GM19468 (cell line): ENCODE results near the gene SPOUT1.
A peak's percentile ranks its signal among the peaks of the same experiment; 100 is the strongest.
"Not testable (repeated sequence)": the region's sequence is repeated elsewhere in the genome, so short reads cannot be mapped to it uniquely, and the experiment has no call there.

Experiments
- ATAC-seq: cut with Tn5 transposase; IDR thresholded peaks from one replicate; pipeline ENCODE4 v1.9.1; 2021; ENCODE audit warnings: mild to moderate bottlenecking, moderate library complexity, moderate number of reproducible peaks; ENCODE audit not compliant: unreplicated experiment; ENCODE audit errors: extremely low read depth

Gene SPOUT1

DNA sequence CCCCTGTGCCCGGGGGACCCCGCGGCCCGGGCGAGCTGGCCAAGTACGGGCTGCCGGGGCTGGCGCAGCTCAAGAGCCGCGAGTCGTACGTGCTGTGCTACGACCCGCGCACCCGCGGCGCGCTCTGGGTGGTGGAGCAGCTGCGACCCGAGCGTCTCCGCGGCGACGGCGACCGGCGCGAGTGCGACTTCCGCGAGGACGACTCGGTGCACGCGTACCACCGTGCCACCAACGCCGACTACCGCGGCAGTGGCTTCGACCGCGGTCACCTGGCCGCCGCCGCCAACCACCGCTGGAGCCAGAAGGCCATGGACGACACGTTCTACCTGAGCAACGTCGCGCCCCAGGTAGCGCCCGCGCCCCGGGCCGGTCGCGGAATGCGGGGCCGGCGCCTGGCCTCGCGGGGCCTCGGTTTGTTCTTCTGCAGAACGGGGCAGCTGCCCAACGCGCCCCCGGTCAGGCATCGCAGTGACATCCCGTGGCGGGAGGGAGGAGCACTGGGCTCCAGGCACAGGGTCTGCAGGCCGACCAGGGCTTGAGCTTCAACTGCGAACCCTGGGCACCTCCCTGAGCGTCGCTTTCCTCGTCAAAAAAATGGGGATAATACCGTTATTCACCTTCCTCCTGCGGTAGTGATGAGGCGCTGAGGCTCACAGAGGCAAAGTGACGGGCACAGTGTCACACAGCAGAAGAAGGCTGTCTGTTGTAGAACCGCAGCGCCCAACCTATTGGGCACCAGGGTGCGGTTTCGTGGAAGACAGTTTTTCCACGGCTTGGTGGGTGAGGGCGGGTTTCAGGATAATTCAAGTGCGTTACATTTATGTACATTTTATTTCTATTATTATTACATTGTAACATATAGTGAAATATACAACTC lies 10.5 kb downstream of the SPOUT1 start:
- peak; percentile 1 for ATAC-seq

DNA sequence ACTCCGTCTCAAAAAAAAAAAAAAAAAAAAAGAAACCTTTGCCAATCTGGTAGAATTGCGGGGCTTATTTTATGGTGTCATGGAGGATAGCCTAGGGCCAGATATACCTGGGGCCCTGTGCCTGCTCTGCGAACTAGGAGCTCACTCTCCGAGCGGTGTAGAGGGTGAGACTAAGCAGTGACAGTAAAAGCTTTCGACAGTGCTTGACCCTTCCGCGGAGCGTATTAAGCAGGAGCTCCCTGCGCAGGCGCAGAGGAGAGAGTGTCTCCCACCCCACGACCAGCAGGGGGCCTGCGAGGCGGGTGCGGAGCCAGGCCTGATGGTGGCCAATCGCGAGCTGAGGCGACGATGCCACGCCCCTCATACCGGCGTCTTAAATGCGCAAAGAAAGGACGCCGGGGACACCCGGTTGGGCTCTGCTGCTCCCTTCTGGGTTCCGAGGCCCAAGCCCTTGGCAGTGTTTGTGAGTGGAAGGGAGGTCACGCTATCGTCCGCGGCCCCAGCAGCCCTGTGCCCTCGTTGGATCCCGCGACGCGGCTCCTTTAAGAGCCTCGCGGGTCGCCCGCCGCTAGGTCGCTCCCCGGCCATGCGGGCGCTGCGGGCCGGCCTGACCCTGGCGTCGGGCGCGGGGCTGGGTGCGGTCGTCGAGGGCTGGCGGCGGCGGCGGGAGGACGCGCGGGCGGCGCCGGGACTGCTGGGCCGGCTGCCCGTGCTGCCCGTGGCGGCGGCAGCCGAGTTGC lies 11.3 kb downstream of the SPOUT1 start, which contains the start of gene ENDOG:
Gene ENDOG (plus strand): TSS at position 402 of the 740 bp plus-strand sequence. CDS start 185 bp downstream, at position 587.
- peak; percentile 68 for ATAC-seq

DNA sequence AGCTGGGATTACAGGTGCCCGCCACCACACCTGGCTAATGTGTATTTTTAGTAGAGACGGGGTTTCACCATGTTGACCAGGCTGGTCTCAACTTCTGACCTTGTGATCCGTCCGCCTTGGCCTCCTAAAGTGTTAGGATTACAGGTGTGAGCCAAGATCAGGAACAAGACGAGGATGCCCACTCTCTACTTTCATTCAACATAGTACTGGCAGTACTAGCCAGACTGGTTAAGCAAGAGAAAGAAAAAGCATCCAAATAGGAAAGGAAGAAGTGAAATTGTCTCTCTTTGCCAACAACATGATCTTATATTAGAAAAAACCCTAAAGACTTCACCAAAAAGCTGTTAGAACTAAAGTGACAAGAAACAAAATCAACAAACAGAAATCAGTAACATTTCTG lies 18.7 kb downstream of the SPOUT1 start:
- ATAC-seq: no peak

DNA sequence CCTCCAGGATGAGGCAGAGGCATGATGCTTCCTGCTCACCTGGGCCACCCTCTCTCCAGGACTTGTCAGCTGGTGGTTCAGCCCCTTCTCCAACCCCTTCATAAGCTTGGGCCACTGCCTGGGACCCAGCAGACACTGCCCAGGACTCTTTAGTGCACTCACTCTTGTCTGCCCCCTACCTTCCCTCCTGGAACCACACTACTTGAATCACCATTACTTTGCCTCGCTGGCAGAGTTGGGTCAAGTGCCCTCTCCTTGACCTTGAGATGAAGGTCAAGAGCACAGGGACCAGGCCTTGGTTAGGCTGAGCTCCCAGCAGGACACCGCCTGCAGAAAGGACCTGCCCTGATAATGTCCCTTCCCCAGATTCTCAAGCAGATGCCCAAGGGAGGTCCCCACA lies 19.8 kb downstream of the SPOUT1 start:
- ATAC-seq: no peak

DNA sequence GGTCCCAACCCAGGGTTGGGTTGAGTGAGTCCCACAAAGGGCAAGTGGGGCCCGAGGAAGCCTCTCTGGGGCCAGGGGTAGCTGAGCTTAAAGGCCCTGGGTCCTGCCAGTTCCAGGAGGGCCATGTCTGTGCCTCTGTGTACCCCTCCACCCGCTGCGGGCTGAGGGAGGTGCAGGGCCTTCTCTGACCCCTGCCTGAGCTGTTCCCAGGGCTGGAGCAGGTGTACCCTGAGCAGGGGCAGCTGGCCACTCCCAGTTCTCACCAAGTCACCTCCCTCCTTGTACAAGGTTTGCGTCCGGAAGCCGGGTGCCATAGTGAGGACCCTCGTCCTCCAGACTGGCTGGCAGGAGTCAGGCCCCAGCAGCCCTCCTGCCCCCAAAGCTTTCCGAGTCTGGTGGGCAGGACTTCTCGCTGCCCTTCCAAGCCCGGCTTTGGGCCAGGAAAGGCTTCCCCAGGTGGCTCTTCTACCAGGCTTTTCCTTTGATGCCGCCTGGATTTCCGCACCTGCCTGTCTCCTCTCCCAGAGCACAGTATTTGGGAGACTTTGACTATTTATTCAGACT lies 20.5 kb downstream of the SPOUT1 start:
- ATAC-seq: no peak

DNA sequence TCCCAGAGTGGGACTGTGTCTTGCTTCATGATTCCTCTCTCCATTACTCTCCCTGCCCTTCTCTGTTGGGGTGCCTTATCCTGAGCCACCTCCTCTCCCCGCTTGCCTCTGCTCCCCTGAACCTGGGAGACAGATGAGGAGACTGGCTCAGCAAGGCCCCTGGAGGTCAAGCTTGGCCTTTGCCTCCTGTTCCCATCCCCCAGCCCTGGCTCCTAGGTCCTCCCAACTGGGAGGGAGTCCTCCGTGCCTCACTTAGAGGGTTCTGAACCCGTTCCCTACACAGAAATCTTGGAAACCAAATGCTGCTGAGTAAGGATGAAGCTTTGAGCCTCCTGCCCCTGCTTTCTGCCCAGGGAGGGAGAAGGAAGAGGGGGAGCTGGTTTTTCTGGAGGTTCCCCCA lies 21.1 kb downstream of the SPOUT1 start:
- no peak for ATAC-seq

DNA sequence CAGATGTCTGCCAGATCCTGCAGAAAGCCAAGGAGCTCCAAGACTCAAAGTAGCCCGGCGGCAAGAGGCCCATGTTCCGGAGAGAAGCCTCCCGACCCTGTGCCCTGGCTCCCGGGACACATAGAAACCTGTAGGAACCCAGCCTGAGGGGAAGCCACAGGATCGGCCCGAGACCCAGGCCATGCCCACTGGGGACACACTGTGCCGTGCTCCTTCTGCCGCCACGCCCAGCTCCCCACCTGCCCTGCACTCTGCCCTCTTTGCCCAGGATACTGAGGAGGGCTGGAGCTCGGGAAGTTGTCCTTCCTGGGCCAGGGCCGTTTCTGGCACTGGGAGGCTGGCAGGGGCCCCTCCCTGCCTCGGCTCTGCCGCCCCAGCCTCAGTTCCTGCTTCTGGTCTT lies 21.8 kb downstream of the SPOUT1 start:
- no peak for ATAC-seq

DNA sequence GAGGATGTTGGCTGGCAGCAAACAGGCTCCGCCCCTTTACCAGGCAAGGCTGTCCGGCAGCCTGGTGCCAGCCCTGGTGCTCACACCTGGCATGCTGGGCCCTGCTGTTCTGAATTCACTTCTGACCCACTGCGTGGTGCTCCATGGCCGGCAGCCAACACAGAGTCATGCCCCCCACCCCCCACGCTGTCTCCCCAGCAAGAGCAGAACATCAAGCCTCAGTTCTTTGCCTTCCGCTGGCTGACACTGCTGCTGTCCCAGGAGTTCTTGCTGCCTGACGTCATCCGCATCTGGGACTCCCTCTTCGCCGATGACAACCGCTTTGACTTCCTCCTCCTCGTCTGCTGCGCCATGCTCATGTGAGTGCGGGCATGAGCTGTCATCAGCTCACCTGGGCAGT lies 23.9 kb downstream of the SPOUT1 start:
- no peak for ATAC-seq

DNA sequence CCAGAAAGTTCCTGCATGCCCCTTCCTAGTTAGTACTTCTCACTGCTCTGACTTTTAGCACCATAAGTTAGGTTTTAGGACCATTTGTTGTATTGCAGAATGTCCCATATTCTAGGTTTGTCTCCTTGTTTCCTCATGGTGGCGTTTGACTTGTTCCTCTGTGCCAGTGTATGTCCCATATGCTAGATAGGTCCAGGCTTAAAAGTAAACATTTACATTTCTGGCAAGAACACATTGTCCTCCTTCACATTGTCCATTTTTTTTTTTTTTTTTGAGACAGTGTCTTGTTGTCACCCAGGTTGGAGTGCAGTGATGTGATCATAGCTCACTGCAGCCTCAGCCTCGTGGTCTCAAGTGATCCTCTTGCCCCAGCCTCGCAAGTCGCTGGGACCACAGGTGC lies 27.1 kb downstream of the SPOUT1 start:
- no peak for ATAC-seq

DNA sequence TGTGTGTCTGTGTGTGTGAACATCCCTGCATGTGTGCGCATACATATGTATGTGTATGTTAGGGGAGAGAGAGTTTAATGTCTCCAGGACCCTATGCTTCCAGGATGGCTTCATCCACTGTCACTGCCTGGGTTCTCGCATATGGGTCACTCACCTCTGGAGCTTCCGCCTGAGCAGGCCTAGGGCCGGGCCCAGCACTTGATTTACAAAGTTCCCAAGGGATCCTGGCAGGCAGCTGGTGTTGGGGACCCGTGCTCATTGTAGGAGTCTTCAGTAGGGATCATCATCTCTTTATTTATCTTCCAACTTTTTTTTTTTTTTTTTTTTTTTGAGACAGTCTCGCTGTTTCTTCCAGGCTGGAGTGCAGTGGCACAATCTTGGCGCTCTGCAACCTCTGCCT lies 29.5 kb downstream of the SPOUT1 start:
- ATAC-seq: no peak

DNA sequence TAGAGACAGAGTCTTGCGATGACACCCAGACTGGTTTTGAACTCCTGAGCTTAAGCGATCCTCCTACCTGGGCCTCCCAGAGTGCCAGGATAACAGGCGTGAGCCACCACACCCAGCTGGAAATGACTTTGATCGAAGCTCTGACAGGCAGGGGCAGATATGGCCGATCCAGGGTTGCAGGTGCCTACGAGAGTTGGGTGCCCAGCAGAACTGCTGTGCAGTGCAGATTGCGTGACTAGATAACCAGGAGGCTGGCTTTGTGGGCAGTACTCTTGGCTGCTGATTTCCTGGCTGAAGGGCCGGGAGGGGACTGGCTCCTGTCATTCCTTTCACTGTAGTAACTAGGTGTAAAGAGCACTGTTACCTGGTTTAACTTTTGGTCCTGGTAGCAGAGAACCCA lies 30.7 kb downstream of the SPOUT1 start:
- no peak for ATAC-seq

DNA sequence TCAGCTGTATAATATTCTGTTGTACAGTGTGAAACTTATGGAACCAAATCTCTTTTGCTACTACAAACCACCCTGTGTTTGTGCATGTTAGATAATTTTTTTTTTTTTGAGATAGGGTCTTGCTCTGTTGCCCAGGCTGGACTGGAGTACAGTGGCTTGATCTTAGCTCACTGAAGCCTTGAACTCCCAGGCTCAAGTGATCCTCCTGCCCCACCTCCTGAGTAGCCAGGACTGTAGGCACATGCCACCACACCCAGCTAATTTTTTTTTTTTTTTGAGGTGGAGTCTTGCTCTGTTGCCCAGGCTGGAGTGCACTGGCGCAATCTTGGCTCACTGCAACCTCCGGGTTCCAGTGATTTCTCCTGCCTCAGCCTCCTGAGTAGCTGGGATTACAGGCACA lies 34.6 kb downstream of the SPOUT1 start:
- ATAC-seq: not testable (repeated sequence)

DNA sequence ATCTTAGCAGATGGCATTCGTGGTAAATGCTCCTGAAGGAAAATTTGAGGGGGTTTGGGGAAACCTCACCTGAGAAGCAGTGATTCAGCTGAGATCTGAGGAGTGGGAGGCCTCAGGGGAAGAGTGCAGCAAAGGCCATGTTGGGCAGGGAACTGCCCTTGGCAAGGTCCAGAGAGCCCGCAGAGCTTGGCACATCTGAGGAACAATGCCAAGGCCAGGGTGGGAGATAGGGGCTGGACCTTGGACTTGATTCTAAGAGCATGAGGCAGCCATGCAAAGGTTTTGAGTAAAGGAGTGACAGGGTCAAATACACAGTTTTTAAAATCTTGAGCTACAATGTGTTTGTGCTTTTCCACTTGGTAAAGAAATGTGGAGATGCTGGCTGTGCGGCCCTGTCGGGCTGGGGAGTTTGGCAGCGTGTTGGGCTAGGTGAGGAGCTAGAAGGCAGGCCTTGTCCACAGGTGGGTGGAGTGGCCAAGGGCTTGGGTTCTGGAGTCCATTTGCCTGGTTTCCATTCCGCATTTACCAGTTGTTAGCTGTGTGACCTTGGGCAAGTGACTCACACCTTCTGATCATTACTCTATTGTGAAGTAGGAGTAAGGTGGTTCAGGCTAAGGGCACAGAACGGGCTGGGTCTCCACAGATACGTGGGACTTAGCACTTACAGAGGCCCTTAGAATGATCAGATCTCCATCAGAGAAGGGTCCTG lies 36.5 kb downstream of the SPOUT1 start:
- ATAC-seq: no peak

DNA sequence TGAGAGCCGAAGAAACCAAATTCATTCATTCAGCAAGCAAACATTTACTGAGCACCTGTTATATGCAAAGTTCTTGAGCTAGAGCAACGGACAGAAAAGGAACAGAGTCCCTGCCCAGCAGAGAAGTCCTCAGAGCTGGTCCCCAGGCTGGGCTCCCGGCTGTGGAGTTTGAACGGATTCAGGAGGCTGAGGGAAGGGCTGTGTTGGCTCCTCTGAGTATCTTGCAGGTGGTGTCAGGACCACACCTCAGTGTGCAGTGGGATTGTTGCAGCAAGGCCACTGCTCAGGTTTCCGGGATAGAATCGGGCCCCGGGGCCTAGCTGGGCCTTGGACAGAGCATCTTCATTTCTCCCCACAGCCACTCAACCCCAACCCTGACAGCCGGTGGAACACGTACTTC lies 37.5 kb downstream of the SPOUT1 start:
- no peak for ATAC-seq

DNA sequence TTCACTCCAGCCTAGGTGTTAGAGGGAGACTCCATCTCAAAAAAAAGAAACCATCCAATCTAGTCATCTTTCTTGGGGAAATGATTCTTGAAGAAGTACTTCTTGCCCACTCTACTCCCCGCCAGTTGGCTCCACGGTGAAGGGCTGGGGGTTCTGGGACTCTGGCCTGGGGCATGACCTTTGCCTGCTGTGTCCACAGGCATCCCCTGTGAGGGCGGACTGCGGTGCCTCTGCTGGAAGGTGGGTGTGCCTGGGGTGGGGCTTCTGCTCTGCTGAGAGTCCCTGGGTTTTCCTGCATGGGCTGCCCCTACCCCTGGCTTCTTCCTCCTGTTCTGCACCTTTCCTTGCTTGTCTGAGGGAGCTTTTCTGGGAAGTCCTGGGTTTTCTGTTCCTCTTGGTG lies 39.1 kb downstream of the SPOUT1 start:
- no peak for ATAC-seq

DNA sequence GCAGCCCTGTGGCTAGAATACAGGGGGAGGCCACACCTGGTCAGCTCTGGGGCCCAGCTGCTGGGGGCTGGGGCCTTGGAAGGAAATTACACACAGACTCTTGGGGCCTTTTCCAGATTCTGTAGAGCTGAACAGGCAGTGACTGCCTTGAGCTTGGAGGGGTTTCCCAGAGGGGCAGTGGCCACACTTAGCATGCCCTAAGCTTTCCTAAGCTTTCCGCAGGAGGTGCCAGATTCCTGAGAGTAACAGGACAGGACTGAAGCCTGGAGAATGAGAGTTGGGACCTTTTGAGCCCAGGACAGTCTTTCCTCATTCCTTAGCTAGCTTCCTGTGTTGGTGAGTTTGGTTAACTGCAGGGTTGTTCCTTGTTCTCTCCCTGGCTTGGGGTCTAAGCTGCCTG lies 41.1 kb downstream of the SPOUT1 start:
- ATAC-seq: no peak

DNA sequence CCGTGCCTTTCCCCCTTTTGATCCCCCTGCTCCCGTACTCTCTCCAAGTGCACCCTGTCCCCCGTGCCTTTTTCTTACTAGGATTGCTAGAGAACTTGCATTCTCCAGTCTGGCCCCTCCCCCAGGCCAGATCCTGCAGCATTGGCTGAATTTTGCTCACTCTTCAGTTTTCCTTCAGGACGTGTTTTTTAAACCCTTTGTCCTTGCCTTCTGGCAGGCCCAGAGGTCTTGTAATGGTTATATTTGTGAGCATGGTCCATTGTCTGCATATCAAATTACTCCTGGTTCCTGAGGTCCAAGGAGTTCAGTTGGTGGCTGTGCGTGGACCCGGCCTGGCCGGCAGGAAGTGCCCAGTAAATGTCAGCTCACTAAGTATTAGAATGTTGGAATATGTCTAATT lies 41.9 kb downstream of the SPOUT1 start:
- no peak for ATAC-seq

DNA sequence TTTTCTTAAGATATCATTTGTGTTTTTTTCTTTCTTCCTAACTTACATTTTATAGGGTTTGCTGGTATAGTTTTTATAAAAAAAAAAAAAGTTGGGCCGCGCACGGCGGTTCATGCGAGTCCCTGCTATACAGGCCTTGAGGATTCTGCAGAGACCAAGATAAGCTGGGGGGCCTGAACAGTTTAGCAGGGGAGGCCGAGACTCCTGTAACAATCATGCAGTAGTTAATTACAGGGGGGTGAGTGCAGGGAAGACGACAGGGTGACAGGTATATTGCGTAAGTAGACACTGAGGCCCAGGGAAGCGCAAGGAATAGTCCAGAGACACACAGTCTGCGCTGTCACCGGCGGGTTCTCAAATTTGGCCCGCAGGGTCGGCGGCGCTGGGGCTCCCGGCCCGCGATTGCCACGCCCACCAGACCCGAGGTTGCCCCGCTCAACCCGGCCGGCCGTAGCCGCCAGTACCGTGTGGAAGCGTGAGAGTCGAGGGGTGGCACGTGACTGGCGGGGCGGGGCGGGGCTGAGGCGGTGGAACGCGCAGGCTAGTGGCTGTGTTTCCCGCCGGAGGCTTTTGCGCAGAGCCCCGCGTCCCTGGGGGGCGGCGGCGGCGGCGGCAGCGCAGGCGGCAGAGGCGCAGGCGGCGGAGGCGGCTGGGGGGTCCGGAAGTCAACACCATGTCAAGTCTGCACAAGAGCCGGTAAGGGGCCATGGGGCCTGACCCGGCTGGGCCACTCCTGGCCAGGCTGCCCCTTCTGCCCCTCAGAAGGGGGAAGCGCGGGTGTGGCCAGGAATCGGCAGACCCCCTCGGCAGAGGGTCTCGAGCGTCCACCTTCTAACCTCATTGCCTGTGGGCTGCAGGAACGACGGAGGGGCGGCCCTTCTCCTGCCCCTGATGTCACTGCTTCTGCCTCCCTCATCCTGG lies 42.7 kb downstream of the SPOUT1 start, which contains the start of gene TBC1D13:
Gene TBC1D13 (plus strand): TSS at position 573 of the 921 bp plus-strand sequence. CDS start 101 bp downstream, at position 674.
- ATAC-seq: peak; percentile 67

DNA sequence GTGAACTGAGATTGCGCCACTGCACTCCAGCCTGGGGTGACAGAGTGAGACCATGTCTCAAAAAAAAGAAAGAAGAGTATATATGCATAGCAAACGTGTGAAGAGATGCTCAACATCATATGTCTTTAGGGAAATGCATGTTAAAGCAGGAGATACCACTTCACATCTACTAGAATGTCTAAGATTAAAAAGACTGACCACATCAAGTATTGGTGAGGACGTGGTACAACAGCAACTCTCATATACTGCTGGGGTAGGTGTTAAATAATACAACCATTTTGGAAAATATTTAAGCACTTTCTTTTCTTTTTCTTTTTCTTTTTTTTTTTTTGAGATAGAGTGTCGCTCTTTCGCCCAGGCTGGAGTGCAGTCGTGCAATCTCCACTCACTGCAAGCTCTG lies 44.2 kb downstream of the SPOUT1 start:
- no peak for ATAC-seq
